Measurements from ENCODE around the gene CORO1C. TPM values are rescaled to one million over a fixed set of nuclear protein-coding genes. Genes with fewer than 3 reads are reported as not detected.

CORO1C gene
- 164 TPM in 2 replicates for total RNA-seq

- no peaks in the 10 kb centered on the region for H3K27me3 ChIP-seq (ENCODE audit: control insufficient read depth, insufficient read depth, low read length)
- peak; percentile 81 for TF ChIP-seq CTCF (IDR thresholded peaks at IDR 0.05; ENCODE audit: insufficient read depth, low read length, poor library complexity, severe bottlenecking)
- H3K4me3 ChIP-seq (ENCODE audit: low read depth, low read length) = peak within 1 kb of the TSS; percentile 98
- peak; percentile 68 for DNase-seq (ENCODE audit: low read depth)
- no peaks in the 10 kb centered on the region for H3K36me3 ChIP-seq (ENCODE audit: control insufficient read depth, insufficient read depth, low read length)
These were observed at the start of gene CORO1C for GRCh38 chr12:108731105-108731865. Gene CORO1C (minus strand): TSS chr12:108731518. CDS start chr12:108701318, 30,200 bp downstream.

- DNase-seq (ENCODE audit: low read depth) = no peak
- no peak overlapping the region for H3K4me3 ChIP-seq (ENCODE audit: low read depth, low read length)
- no peaks in the 10 kb centered on the region for H3K36me3 ChIP-seq (ENCODE audit: control insufficient read depth, insufficient read depth, low read length)
- H3K27me3 ChIP-seq (ENCODE audit: control insufficient read depth, insufficient read depth, low read length) = no peaks in the 10 kb centered on the region
- no peak for TF ChIP-seq CTCF (IDR thresholded peaks at IDR 0.05; ENCODE audit: insufficient read depth, low read length, poor library complexity, severe bottlenecking)
These were observed 48.8 kb upstream of the CORO1C start for GRCh38 chr12:108779998-108780688.

- TF ChIP-seq CTCF (IDR thresholded peaks at IDR 0.05; ENCODE audit: insufficient read depth, low read length, poor library complexity, severe bottlenecking) = no peak
- H3K4me3 ChIP-seq (ENCODE audit: low read depth, low read length) = no peak overlapping the region
These were observed 46.7 kb upstream of the CORO1C start for GRCh38 chr12:108778053-108778452.

GRCh38 chr12:108777156-108777555 is 45.8 kb upstream of the CORO1C start:
- no peak for TF ChIP-seq CTCF (IDR thresholded peaks at IDR 0.05; ENCODE audit: insufficient read depth, low read length, poor library complexity, severe bottlenecking)
- no peak for DNase-seq (ENCODE audit: low read depth)
- Histone ChIP-seq H3K4me3 (ENCODE audit: low read depth, low read length) (no peak overlapping the region), H3K36me3 (ENCODE audit: control insufficient read depth, insufficient read depth, low read length) (no peaks in the 10 kb centered on the region), H3K27me3 (ENCODE audit: control insufficient read depth, insufficient read depth, low read length) (no peaks in the 10 kb centered on the region)

More at GRCh38 chr12:108778053-108778452, 46.7 kb upstream of the CORO1C start:
- Histone ChIP-seq H3K36me3 (ENCODE audit: control insufficient read depth, insufficient read depth, low read length) (no peaks in the 10 kb centered on the region), H3K27me3 (ENCODE audit: control insufficient read depth, insufficient read depth, low read length) (no peaks in the 10 kb centered on the region)
- no peak for DNase-seq (ENCODE audit: low read depth)

- Histone ChIP-seq H3K4me3 (ENCODE audit: low read depth, low read length) (no peak overlapping the region), H3K27me3 (ENCODE audit: control insufficient read depth, insufficient read depth, low read length) (no peaks in the 10 kb centered on the region), H3K36me3 (ENCODE audit: control insufficient read depth, insufficient read depth, low read length) (no peaks in the 10 kb centered on the region)
- peak; percentile 74 for DNase-seq (ENCODE audit: low read depth)
- no peak for TF ChIP-seq CTCF (IDR thresholded peaks at IDR 0.05; ENCODE audit: insufficient read depth, low read length, poor library complexity, severe bottlenecking)
These were observed 42.8 kb upstream of the CORO1C start for GRCh38 chr12:108773798-108774788.

Measured in kidney epithelial cell (primary cell).